Peyer's patch (tissue), 4 donors: ENCODE data around the gene KRTAP5-6.

Source experiments
- CTCF ChIP-seq, 6 experiments: fragments of 450-650 bp in 4 of 6; fragments of 200-600 bp in 2 of 6; sonication (generic) in 1 of 6; IDR thresholded peaks; one replicate each; pipeline ENCODE4 v1.5.1; 2017 to 2019; ENCODE audit warnings: antibody characterized with exemption in 6 of 6, mild to moderate bottlenecking in 3 of 6, moderate library complexity in 1 of 6
- POLR2A ChIP-seq, 2 donors: fragments of 450-650 bp; IDR thresholded peaks; one replicate each; pipeline ENCODE4 v1.5.1; 2017; ENCODE audit warnings: antibody characterized with exemption in 2 of 2, mild to moderate bottlenecking in 2 of 2, moderate library complexity in 2 of 2

- TF ChIP-seq CTCF (IDR thresholded peaks at IDR 0.05) (no peak), POLR2A (IDR thresholded peaks at IDR 0.05) (no peak)
These were observed 5.7 kb upstream of the KRTAP5-6 start for GRCh38 chr11:1691026-1691877.
